GM19351 (cell line): Measurements from ENCODE around the gene ADAM12.
A peak's percentile ranks its signal among the peaks of the same experiment; 100 is the strongest.
"Not testable (repeated sequence)": the region's sequence is repeated elsewhere in the genome, so short reads cannot be mapped to it uniquely, and the experiment has no call there.

ENCODE experiments used
- ATAC-seq: cut with Tn5 transposase; IDR thresholded peaks from one replicate; pipeline ENCODE4 v1.9.1; 2021; ENCODE audit warnings: mild to moderate bottlenecking, moderate library complexity; ENCODE audit not compliant: unreplicated experiment

The ADAM12 gene

GRCh38 chr10:126064512-126064911 is 323.8 kb downstream of the ADAM12 start:
- ATAC-seq, result no peak

DNA sequence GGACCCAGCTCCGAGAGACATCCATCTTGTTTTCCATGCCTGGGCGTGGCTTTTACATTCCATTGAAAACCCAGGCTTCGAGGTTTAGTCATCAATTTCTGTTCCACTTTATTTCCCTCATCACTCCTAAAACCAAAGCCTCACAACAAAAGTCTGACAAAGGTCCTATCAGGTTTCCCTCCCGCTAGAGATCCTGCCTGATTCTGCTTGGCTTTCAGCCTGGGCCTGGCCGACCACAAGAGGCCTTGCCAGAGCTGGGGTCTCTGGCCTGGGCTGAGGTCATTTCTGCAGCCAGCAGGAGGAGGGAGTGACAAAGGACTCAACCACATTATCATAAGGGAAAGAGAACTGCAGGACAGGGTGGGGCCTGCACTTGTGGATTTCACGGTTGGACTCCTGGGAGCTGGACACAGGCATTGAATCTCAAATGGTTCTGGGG is 324.9 kb downstream of the ADAM12 start:
- no peak for ATAC-seq

- no peak for ATAC-seq
These were observed 325.9 kb downstream of the ADAM12 start for GRCh38 chr10:126062131-126063032.

- no peak for ATAC-seq
These were observed 326.8 kb downstream of the ADAM12 start for GRCh38 chr10:126061526-126061925.

- no peak for ATAC-seq
These were observed 327.9 kb downstream of the ADAM12 start for GRCh38 chr10:126060261-126060931.

DNA sequence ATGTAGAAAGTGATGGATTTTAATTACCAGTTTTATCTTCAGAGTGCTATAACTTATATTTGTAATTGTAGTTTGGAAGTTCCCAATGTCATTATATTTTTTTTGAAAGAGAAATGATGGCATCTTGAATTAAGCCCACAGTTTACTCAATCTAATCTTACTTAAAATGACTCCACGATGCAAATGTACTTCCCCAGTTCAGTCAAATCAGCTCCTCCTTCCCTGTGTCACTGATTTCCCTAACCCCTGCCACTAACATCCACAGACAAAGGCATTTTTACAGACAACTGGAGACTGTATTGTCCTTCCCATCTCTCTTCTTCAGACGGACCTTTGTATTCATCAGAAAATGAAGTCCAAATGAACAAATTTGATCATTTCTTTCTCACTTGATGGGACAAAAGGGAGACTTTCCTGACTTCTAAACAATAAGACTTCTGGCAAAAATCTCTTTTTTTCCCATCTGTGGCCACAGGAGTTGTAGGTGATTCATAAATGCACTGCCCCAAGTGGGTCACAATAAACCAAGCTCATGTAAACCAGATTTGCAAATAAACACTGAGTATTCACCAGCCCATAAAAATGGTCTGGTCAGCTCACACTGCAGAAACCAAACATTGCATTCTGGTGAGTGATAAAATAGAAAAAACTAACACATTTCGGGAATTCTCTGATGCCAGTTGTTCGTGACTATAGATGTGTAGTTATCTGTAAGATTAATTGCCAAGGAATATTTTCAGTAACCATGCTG is 329.0 kb downstream of the ADAM12 start:
- ATAC-seq, result no peak

DNA sequence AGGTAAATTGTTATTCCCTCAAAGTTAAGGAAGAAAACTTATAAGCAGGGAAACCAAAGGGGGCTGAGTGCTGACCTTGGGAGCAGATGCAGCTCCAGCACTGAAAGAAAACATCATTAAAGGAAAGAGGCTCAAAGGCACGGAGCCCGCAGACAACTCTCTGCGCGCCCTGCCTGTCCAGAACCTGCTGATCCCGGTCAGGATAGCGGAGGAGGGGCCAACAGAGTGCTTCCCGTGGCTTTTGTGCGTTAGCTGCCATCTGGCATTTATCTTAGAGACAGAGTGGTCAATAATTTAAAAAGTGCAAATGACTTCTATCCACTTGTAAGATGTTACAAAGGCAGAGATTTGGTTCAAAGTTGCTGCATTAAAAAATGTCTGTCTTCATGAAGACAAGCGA is 329.8 kb downstream of the ADAM12 start:
- ATAC-seq, result no peak

DNA sequence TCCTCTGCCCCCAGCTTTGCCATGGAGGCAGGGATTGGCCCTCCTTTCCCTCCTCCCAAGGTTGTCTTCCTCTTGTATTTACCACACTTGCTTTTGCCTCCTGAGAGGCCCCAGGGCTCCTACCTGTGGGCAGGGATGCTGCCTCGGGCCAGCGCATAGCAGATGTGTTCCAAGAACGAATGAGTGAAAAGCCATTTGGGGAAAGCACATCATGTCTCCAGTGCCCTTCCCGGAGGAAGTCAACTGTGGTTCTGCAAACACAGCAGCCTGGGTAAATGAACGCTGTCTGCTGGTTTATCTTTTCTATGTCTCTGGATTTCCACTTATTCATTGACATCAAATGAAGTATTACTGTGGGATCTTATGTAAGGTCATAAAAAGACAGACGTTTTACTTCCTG is 330.2 kb downstream of the ADAM12 start:
- ATAC-seq, result no peak

DNA sequence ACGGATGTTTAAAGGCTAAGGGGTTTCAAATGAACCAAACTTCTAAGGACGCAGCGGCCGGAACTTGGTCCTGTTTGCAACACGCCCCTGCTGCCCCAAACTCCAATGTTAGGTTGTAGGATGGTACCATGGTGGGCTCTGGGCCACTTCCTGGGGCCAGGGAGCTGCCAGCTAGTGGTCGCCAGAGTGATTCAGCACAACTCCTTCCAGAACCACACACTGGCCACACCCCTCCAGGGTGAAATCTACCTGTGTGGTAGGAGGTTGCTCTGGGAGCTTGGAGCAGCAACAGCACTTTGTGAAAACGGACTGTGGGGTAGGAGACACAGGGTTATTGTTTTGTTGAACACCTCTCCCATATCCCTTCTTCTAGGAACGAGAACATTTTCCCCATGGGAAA is 330.8 kb downstream of the ADAM12 start:
- ATAC-seq, result no peak

GRCh38 chr10:126054191-126054590 is 334.1 kb downstream of the ADAM12 start:
- ATAC-seq, result no peak

GRCh38 chr10:126052171-126052570 is 336.1 kb downstream of the ADAM12 start:
- ATAC-seq, result no peak

DNA sequence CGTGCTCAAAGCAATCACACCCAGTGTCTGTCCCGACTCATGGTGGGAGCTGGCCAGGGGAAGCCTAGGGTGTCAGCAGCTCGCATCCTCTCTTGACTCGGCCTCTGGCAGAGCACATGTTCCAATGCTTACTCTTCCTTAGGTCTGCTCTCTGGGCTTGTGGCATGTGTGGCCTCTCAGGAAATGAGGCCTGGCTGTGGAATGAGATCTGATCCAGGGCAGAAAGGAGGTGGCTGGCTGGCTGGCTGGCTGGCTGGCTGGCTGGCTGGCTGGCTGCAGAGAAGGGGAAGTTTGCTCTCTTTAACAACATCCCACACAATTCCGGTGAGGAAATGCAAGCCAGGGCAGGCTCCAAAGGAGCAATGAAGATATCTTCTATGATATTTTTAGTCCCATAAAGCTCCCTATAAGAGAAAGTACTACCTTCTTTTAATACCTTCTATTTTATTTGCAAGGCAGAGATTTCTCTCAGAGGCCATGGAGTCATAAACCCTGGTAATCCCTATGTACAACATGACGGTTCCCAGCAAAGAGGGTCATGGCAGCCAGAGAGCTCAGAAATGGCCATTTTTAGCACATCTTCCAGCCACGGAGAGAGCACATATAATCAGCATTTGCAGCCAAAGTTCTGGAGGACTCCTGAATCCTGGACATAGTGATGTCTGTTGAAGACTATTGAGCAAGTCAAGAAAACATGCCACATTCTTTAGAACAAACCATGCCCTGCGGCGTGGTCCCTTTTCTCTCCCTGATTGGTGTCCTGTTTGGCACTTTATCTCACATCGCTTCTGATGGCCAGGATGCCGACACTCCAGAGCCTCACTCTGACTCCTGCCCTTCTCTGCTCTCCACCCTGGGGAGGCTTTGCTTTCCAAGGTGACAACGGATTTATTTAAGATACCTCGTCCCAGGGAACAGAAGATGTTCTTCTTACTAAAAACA is 338.2 kb downstream of the ADAM12 start:
- no peak for ATAC-seq

- ATAC-seq, result not testable (repeated sequence)
These were observed 340.5 kb downstream of the ADAM12 start for GRCh38 chr10:126047749-126048148.

GRCh38 chr10:126046831-126047230 is 341.4 kb downstream of the ADAM12 start:
- no peak for ATAC-seq

DNA sequence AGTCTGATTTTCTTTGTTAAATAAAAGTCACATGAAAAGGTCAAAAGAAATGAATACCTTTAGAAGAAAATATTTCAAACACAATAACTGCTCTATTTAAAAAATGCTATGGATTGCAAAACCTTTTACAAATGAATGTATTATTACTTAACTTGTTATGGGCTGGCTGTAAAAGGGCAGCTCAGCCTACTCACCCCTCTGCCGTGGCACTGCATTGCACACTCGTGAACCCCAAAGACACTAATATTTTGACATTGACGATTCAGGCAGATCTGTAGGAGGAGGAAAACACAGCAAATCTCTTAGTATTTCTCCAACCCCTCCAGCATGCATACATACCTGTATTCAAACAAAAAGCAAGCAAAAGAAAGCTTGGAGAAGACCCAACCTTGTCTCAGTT is 342.4 kb downstream of the ADAM12 start:
- ATAC-seq, result no peak

DNA sequence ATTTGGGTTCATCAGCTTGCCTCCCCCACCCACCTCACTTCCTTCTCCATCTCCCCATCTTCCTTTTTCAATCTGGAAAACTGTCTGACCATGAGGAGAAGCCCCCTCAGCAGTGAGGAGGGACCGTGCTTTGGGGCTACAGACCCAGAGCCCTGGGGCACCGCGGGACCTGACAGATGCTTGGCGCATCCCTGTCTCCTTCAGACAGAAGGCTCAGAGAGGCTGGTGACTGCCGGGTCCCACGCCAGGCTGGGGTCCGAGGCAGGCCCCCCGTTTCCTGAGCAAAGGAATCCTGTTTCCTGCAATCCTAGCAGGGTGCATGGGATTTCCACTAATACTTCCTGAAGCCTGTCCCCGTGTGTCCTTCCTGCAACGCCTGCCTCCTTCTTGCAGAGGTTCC is 344.9 kb downstream of the ADAM12 start:
- ATAC-seq, result no peak

DNA sequence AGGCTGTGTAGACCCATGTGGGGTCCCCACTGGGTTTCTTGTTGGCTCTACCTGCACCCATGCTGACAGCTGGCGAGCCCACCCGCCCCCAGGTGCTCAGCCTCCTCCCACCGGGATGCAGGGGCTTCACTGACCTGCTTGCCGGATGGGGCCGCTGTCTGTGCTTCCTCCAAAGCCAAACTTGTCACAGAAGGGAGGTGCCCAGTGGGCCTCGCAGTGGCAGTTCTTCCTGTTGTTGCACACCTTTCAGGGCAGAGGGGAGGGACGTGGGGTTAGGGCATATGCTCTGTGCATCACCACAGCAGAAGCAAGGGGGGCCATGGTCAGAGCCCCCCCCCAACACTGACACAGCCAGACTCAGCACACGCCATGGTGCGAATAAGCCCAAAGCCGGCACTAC is 345.4 kb downstream of the ADAM12 start:
- no peak for ATAC-seq

DNA sequence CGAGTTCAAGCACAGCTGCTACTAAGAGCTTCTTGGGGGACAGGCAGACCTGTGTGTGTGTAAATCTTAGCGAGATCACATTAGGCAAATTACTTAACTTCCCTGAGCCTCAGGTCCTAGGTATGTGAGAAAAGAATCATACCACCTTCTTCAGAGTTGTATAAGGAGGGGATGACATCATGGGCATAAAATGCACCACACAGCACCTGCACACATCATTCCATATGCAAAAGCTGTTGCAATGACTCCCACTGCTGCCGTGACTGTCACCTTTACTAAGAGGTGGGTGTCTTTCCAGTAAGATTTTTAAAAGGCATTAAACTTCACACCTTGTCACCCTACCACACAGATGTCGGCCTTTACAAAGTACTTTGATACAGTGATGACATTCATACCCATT is 345.9 kb downstream of the ADAM12 start:
- ATAC-seq, result peak; percentile 1

- ATAC-seq, result peak; percentile 98
These were observed 346.5 kb downstream of the ADAM12 start for GRCh38 chr10:126041804-126042231.

DNA sequence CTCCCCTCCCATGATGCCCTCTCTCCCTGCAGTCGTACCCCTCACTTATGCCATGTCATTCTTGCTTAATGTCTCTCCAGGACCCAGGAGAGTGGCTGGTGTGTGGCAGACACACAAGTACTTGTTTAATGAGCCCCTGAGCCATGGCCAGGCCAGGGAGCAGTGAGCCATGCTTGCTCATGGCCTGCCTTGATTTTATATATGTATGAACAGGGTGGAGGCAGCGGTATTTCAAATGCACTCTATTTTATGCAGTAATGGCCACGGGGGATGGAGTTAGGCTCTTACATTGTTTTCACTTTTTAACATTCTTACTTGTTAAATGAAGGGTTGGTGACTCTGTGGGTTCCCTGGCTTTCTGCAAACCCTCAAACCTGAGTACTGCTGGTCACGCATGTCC is 347.2 kb downstream of the ADAM12 start:
- ATAC-seq, result no peak
